NT2/D1 (cell line): Measurements from ENCODE around the gene IGFBPL1.

Experiments
- SUZ12 ChIP-seq: IDR thresholded peaks from 2 replicates; pipeline ENCODE4 v1.6.1; 2011; ENCODE audit not compliant: insufficient read length, insufficient read depth; ENCODE audit errors: extremely low read depth
- YY1 ChIP-seq: IDR thresholded peaks from 2 replicates; pipeline ENCODE4 v1.6.1; 2011; ENCODE audit not compliant: insufficient read length, insufficient read depth
- ZNF274 ChIP-seq: IDR thresholded peaks from 2 replicates; pipeline ENCODE4 v1.6.1; 2011; ENCODE audit warnings: mild to moderate bottlenecking, low read depth, low read length

- TF ChIP-seq YY1, result no peak
- no peak for TF ChIP-seq SUZ12
- no peak for TF ChIP-seq ZNF274
Observed at GRCh38 chr9:38445154-38446043, 21.1 kb upstream of the IGFBPL1 start.
